HG02588 (cell line): ENCODE measurements around the gene RHOF.
"Not testable (repeated sequence)": the region's sequence is repeated elsewhere in the genome, so short reads cannot be mapped to it uniquely, and the experiment has no call there.

Experiments used
- ATAC-seq: cut with Tn5 transposase; IDR thresholded peaks from one replicate; pipeline ENCODE4 v1.9.1; 2021; ENCODE audit warnings: mild to moderate bottlenecking, moderate library complexity; ENCODE audit not compliant: unreplicated experiment

RHOF gene

GRCh38 chr12:121750507-121750955, 43.0 kb downstream of the RHOF start:
- no peak for ATAC-seq

GRCh38 chr12:121749267-121749666, 44.2 kb downstream of the RHOF start:
- ATAC-seq, result no peak

DNA sequence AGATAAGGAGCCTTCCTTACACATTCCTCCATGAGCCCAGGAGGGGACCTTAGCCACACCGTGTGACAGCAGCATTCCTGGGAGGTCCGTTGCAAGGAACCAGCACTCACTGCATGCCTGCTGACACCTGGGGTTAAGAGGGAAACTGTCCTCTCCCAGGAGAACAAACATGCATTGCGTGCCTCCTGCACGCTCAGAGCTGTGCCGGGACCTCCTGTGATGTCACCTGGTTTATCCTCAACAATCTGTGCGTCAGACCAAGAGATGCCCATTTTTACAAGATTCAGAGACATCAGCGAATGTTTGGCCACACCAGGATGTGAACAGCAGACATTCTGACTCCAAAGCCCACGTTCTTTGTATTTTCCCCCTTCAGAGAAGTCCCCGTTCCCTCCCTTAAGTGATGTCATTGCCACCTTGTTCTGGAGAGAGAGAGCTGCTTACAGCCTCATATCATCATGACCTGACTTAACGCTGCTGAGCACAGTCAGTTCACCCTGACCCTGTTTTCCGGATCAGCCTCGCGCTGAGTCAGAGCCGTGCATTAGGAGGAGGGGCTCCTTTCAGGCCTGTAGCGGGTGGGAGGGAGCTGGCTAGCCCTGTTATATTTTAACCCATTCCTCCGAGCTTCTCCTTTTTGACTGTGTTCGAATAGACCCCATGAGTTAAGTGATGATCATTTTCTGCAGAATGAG, 44.8 kb downstream of the RHOF start:
- ATAC-seq, result no peak

DNA sequence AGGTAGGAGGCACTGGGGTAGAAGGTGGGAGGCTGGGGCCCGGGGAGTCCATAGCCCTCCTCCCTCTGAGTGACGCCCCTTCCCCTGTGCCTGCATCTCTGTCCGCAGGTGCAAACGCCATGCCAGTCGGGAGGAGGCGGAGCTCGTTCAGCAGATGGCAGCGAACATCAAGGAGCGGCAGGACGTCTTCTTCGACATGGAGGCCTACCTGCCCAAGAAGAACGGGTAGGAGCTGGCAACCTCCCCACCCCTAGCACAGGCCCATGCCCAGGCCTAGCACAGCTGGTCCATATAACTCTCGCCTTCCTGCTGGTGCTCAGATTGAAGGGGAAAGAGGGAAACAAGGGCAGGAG, 45.3 kb downstream of the RHOF start:
- ATAC-seq, result no peak

- ATAC-seq, result not testable (repeated sequence)
Observed at GRCh38 chr12:121745545-121745944, 47.9 kb downstream of the RHOF start.

DNA sequence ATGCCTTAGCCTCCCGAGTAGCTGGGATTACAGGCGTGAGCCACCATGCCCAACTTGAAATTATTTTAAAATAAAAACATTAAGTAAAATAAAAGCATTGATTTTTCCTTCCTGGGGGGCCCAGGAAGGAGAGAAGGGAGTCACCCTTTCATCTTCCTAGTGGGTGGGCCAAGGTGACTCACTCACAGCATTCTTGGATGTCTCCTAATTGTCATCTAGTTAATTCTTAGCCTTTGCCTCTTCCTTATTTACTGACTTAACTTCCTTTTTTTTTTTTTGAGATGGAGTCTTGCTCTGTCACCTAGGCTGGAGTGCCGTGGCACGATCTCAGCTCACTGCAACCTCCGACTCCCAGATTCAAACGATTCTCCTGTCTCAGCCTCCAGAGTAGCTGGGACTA, 51.7 kb downstream of the RHOF start:
- no peak for ATAC-seq

GRCh38 chr12:121740847-121741246, 52.6 kb downstream of the RHOF start:
- no peak for ATAC-seq

- no peak for ATAC-seq
Observed at GRCh38 chr12:121738340-121738858, 55.1 kb downstream of the RHOF start.

- ATAC-seq, result no peak
Observed at GRCh38 chr12:121733849-121734248, 59.6 kb downstream of the RHOF start.

- ATAC-seq, result no peak
Observed at GRCh38 chr12:121731473-121731872, 62.0 kb downstream of the RHOF start.

DNA sequence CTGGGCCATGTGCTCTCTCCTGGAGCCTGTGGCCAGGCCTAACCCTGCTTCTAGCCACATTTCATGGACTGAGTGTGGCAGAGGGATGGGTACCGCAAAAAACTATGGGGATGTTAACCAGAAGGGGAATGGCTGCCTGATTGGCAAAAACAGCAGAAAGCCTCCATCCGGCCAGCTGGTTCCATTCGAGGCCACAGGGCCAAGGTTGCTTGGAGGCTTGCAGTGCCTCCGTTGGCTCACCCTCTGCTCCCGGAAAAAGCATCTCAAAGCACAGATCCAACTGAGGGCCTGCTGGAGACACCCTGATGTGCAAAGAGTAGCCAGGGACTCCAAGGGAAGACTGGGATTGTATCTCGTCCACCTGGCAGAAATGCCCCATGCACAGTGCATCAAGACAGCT, 64.5 kb downstream of the RHOF start:
- no peak for ATAC-seq
